Gastroesophageal sphincter (tissue), 3 donors: ENCODE data around the gene TFF1.

Experiments
- EP300 ChIP-seq: sonication (generic); formaldehyde crosslinking; IDR thresholded peaks from one replicate; pipeline ENCODE4 v1.6.1; 2017; ENCODE audit warnings: antibody characterized with exemption, mild to moderate bottlenecking
- TF ChIP-seq, protein P1 (sequence below), 4 experiments: fragments of 200-600 bp in 2 of 4; fragments of 450-650 bp in 2 of 4; sonication (generic) in 1 of 4; IDR thresholded peaks; one replicate each; pipeline ENCODE4 v1.5.1; 2017 to 2019; ENCODE audit warnings: antibody characterized with exemption in 4 of 4, mild to moderate bottlenecking in 2 of 4, moderate library complexity in 2 of 4

GRCh38 chr21:42360317-42360716 is 6.0 kb downstream of the TFF1 start:
- TF ChIP-seq, protein P1, sequence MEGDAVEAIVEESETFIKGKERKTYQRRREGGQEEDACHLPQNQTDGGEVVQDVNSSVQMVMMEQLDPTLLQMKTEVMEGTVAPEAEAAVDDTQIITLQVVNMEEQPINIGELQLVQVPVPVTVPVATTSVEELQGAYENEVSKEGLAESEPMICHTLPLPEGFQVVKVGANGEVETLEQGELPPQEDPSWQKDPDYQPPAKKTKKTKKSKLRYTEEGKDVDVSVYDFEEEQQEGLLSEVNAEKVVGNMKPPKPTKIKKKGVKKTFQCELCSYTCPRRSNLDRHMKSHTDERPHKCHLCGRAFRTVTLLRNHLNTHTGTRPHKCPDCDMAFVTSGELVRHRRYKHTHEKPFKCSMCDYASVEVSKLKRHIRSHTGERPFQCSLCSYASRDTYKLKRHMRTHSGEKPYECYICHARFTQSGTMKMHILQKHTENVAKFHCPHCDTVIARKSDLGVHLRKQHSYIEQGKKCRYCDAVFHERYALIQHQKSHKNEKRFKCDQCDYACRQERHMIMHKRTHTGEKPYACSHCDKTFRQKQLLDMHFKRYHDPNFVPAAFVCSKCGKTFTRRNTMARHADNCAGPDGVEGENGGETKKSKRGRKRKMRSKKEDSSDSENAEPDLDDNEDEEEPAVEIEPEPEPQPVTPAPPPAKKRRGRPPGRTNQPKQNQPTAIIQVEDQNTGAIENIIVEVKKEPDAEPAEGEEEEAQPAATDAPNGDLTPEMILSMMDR (IDR thresholded peaks at IDR 0.05) = no peak
- TF ChIP-seq EP300 = no peak
